ENCODE results near the gene HYAL3. TPM values are rescaled to one million over a fixed set of nuclear protein-coding genes. Genes with fewer than 3 reads are reported as not detected.

The HYAL3 gene
- total and polyA plus RNA-seq, 2 donors (not counting 1 experiment from before 2014, with no cell fraction given): 3.7 to 4.2 TPM

DNA sequence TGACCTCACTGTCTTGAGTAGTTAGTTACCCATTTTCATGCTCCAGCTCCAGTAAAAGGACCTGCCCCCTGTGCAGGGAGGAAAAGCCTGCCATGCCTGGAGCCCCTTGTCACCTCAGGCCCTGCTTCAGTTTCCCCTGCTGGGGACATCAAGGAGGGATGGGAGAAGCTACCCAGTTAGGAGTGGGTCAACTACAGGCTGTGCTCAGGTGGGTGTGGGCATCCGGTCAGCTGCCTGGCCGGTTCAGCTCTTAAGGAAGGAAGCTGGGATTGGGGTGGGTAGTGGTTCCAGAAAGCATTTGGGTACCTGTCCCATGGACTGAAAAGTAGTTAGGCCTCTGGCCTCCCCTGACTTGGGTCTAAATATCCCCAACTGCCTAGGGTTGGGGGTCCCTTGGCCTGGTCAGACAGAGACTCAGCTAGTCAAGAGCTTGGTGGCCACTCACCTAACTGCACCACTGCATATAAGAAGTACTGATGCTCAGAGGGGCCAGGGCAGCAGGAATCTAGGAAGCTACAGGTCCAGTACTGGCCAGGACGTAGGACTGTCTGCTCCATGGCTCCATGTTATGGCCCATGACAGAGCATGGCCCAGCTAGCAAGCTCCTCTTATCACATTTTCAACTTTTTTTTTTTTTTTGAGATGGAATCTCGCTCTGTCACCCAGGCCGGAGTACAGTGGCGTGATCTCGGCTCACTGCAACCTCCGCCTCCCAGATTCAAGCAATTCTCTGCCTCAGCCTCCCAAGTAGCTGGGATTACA is 19.8 kb downstream of the HYAL3 start:
- Histone ChIP-seq H3K9ac (ENCODE audit: low read length) (no peak overlapping the region), H3K79me2 (ENCODE audit: control insufficient read depth, insufficient read depth, low read length) (no peaks in the 10 kb centered on the region), H3K27ac (ENCODE audit: low read length in 2 of 2) (no peak overlapping the region), H3K36me3 (replicated peaks in 1 of 2; ENCODE audit: control extremely low read depth in 1 of 2, control insufficient read depth in 1 of 2, extremely low read depth in 1 of 2, insufficient read depth in 2 of 2, low read length in 1 of 2) (no peaks in the 10 kb centered on the region), H3K9me3 (ENCODE audit: control extremely low read depth in 1 of 3, control insufficient read depth in 2 of 3, insufficient read depth in 1 of 3, low read length in 2 of 3) (peaks cover 0 to 3% (median 0%) of the 10 kb centered on the region in 3 donors), H3K4me3 (ENCODE audit: control extremely low read depth in 1 of 5, extremely low read depth in 1 of 5, insufficient read depth in 1 of 5, low read depth in 2 of 5, low read length in 4 of 5) (no peak overlapping the region), H4K20me1 (ENCODE audit: control insufficient read depth, insufficient read depth, low read length, poor library complexity, severe bottlenecking) (peaks cover 2% of the 10 kb centered on the region), H3K4me2 (replicated peaks; ENCODE audit: low read depth, low read length, poor library complexity, severe bottlenecking) (no peak overlapping the region), H3K27me3 (replicated peaks in 1 of 4; ENCODE audit: control extremely low read depth in 1 of 4, control insufficient read depth in 3 of 4, insufficient read depth in 4 of 4, low read length in 3 of 4) (peaks cover 0 to 42% (median 14%) of the 10 kb centered on the region in 4 experiments), H2AFZ (ENCODE audit: insufficient read depth, low read depth, low read length, poor library complexity, severe bottlenecking) (no peak overlapping the region), H3K4me1 (ENCODE audit: control insufficient read depth in 2 of 2, insufficient read depth in 2 of 2, low read length in 2 of 2) (peaks cover 19 to 21% of the 10 kb centered on the region in 2 donors)
- Mint-ChIP-seq H3K27me3 (peaks cover 18% of the 10 kb centered on the region), H3K9me3 (ENCODE audit: insufficient read depth) (no peaks in the 10 kb centered on the region), H3K4me3 (no peak overlapping the region), H3K27ac (no peak overlapping the region), H3K4me1 (peaks cover 14% of the 10 kb centered on the region)
- DNase-seq: no peak
- TF ChIP-seq CTCF (IDR thresholded peaks at IDR 0.05): no peak
- no peak for TF ChIP-seq EZH2 (IDR thresholded peaks at IDR 0.05; ENCODE audit: borderline replicate concordance, insufficient read depth, low read depth, low read length, poor library complexity, severe bottlenecking)
- no peak for ATAC-seq (ENCODE audit: low read depth)
- CTCF ChIA-PET: interaction anchor here (0.8 to 3.1 kb wide), 6 partner anchors 8 to 159 kb away, joined by 3 to 14 read pairs (median 4); partner anchors contain the start of gene HYAL2
- intact Hi-C loops (cut with micrococcal nuclease): no loop called here
- 92% methylated on average over 1 of the region's 8 CpGs for WGBS (ENCODE audit: insufficient coverage)
- POLR2A ChIA-PET: no interaction called here

GRCh38 chr3:50278880-50279224 is 20.4 kb downstream of the HYAL3 start, which contains the start of gene LSMEM2:
Gene LSMEM2, plus strand, starts transcription at chr3:50279087. Its CDS starts 27 bp downstream, at chr3:50279114.
- no peak within 1 kb of the TSS for H3K4me2 ChIP-seq (replicated peaks; ENCODE audit: low read depth, low read length, poor library complexity, severe bottlenecking)
- H3K4me3 ChIP-seq (ENCODE audit: control extremely low read depth in 1 of 5, extremely low read depth in 1 of 5, insufficient read depth in 1 of 5, low read depth in 2 of 5, low read length in 4 of 5): no peak within 1 kb of the TSS
- no peak for ATAC-seq (ENCODE audit: low read depth)
- TF ChIP-seq EZH2 (IDR thresholded peaks at IDR 0.05; ENCODE audit: borderline replicate concordance, insufficient read depth, low read depth, low read length, poor library complexity, severe bottlenecking): no peak
- no peak for TF ChIP-seq CTCF (IDR thresholded peaks at IDR 0.05)
- H3K4me3 Mint-ChIP-seq: no peak within 1 kb of the TSS
- H3K27ac Mint-ChIP-seq: no peak within 1 kb of the TSS
- peaks cover 23% of the 10 kb centered on the region for H3K27me3 Mint-ChIP-seq
- no peaks in the 10 kb centered on the region for H3K36me3 ChIP-seq (replicated peaks in 1 of 2; ENCODE audit: control extremely low read depth in 1 of 2, control insufficient read depth in 1 of 2, extremely low read depth in 1 of 2, insufficient read depth in 2 of 2, low read length in 1 of 2)
- H3K79me2 ChIP-seq (ENCODE audit: control insufficient read depth, insufficient read depth, low read length): no peaks in the 10 kb centered on the region
- H2AFZ ChIP-seq (ENCODE audit: insufficient read depth, low read depth, low read length, poor library complexity, severe bottlenecking): no peak within 1 kb of the TSS
- no peaks in the 10 kb centered on the region for H3K9me3 Mint-ChIP-seq (ENCODE audit: insufficient read depth)
- H3K4me1 ChIP-seq (ENCODE audit: control insufficient read depth in 2 of 2, insufficient read depth in 2 of 2, low read length in 2 of 2): peaks cover 25 to 27% of the 10 kb centered on the region in 2 donors
- H4K20me1 ChIP-seq (ENCODE audit: control insufficient read depth, insufficient read depth, low read length, poor library complexity, severe bottlenecking): peaks cover 8% of the 10 kb centered on the region
- no peak within 1 kb of the TSS for H3K9ac ChIP-seq (ENCODE audit: low read length)
- 92% methylated on average over 2 of the region's 2 CpGs for WGBS (ENCODE audit: insufficient coverage)
- H3K9me3 ChIP-seq (ENCODE audit: control extremely low read depth in 1 of 3, control insufficient read depth in 2 of 3, insufficient read depth in 1 of 3, low read length in 2 of 3): peaks cover 0 to 3% (median 0%) of the 10 kb centered on the region in 3 donors
- CTCF ChIA-PET: interaction anchor here (1.0 to 3.1 kb wide), 5 partner anchors 8 to 159 kb away, joined by 3 to 14 read pairs (median 4); no protein-coding TSS in a partner anchor
- DNase-seq: no peak
- H3K4me1 Mint-ChIP-seq: peaks cover 19% of the 10 kb centered on the region
- intact Hi-C loops (cut with micrococcal nuclease): no loop called here
- peaks cover 0 to 48% (median 20%) of the 10 kb centered on the region in 4 experiments for H3K27me3 ChIP-seq (replicated peaks in 1 of 4; ENCODE audit: control extremely low read depth in 1 of 4, control insufficient read depth in 3 of 4, insufficient read depth in 4 of 4, low read length in 3 of 4)
- POLR2A ChIA-PET: no interaction called here
- H3K27ac ChIP-seq (ENCODE audit: low read length in 2 of 2): no peak within 1 kb of the TSS

Measured in B cell (primary cell).